Keratinocyte (primary cell): Measurements from ENCODE around the gene ZKSCAN1. TPM values are rescaled to one million over a fixed set of nuclear protein-coding genes. Genes with fewer than 3 reads are reported as not detected.
"Not testable (repeated sequence)": the region's sequence is repeated elsewhere in the genome, so short reads cannot be mapped to it uniquely, and the experiment has no call there.

Experiments
- DNase-seq: peaks from one replicate; pipeline ENCODE4 v3.0.0-alpha.2; 2011; ENCODE audit warnings: low read depth, missing footprints, low spot score
- FAIRE-seq: peaks from 2 replicates; lab custom pipeline; 2011; peaks lifted over from hg19 to GRCh38; lab: Jason Lieb, UNC
- H2AFZ ChIP-seq: 2 replicates; pipeline ENCODE4 v1.6.0; 2012; ENCODE audit warnings: low read length, control low read depth, inconsistent platforms; ENCODE audit not compliant: control insufficient read depth
- H3K27ac ChIP-seq: 2 replicates; pipeline ENCODE4 v1.5.1; 2011; ENCODE audit warnings: low read length; ENCODE audit not compliant: control insufficient read depth, insufficient read depth
- H3K27me3 ChIP-seq: 3 replicates; pipeline ENCODE4 v1.6.0; 2011; ENCODE audit warnings: low read length; ENCODE audit not compliant: control insufficient read depth, insufficient read depth; ENCODE audit errors: extremely low read depth
- H3K36me3 ChIP-seq, 2 experiments: 2 replicates in 1 of 2; 3 replicates in 1 of 2; pipeline ENCODE4 v1.5.1; 2011; ENCODE audit warnings: low read length in 2 of 2, mild to moderate bottlenecking in 1 of 2; ENCODE audit not compliant: control insufficient read depth in 2 of 2, insufficient read depth in 2 of 2; ENCODE audit errors: extremely low read depth in 1 of 2
- H3K4me1 ChIP-seq: 3 replicates; pipeline ENCODE4 v1.5.1; 2011; ENCODE audit warnings: low read length; ENCODE audit not compliant: control insufficient read depth, insufficient read depth; ENCODE audit errors: extremely low read depth
- H3K4me2 ChIP-seq: 3 replicates; pipeline ENCODE4 v1.6.0; 2011; ENCODE audit warnings: low read depth, low read length; ENCODE audit not compliant: control insufficient read depth, insufficient read depth; ENCODE audit errors: extremely low read depth
- H3K4me3 ChIP-seq, 3 experiments: fragments of 200-600 bp in 1 of 3; sonication (generic) in 1 of 3; 2 replicates in 2 of 3; 3 replicates in 1 of 3; pipeline ENCODE4 v1.5.1; 2011 to 2016; ENCODE audit warnings: low read length in 3 of 3, mild to moderate bottlenecking in 3 of 3, control low read depth in 2 of 3, inconsistent platforms in 1 of 3, low read depth in 1 of 3, mixed read lengths in 1 of 3, mixed run types in 1 of 3, moderate library complexity in 1 of 3; ENCODE audit not compliant: control insufficient read depth in 2 of 3, insufficient read depth in 2 of 3; ENCODE audit errors: extremely low read depth in 1 of 3
- H3K79me2 ChIP-seq: 2 replicates; pipeline ENCODE4 v1.6.0; 2012; ENCODE audit warnings: low read length; ENCODE audit not compliant: control insufficient read depth, insufficient read depth
- H3K9ac ChIP-seq: 3 replicates; pipeline ENCODE4 v1.6.0; 2011; ENCODE audit warnings: low read length; ENCODE audit not compliant: control insufficient read depth, insufficient read depth; ENCODE audit errors: extremely low read depth
- H3K9me1 ChIP-seq: 3 replicates; pipeline ENCODE4 v1.6.0; 2011; ENCODE audit warnings: low read length; ENCODE audit not compliant: control insufficient read depth, insufficient read depth; ENCODE audit errors: extremely low read depth
- H3K9me3 ChIP-seq: 2 replicates; pipeline ENCODE4 v1.5.1; 2012; ENCODE audit warnings: low read depth, low read length; ENCODE audit not compliant: control insufficient read depth
- H4K20me1 ChIP-seq: 3 replicates; pipeline ENCODE4 v1.6.0; 2011; ENCODE audit warnings: low read length; ENCODE audit not compliant: control insufficient read depth, insufficient read depth; ENCODE audit errors: extremely low read depth
- CTCF ChIP-seq, 3 experiments: IDR thresholded peaks in 1 of 3; conservative IDR thresholded peaks in 1 of 3; optimal IDR thresholded peaks in 1 of 3; 2 replicates in 2 of 3; 3 replicates in 1 of 3; pipeline versions ENCODE3 to v1.5.1; 2011; ENCODE audit warnings: low read length in 3 of 3, mild to moderate bottlenecking in 3 of 3, moderate library complexity in 2 of 3, control low read depth in 1 of 3, inconsistent platforms in 1 of 3; ENCODE audit not compliant: insufficient read depth in 2 of 3; ENCODE audit errors: extremely low read depth in 1 of 3
- EZH2 ChIP-seq: IDR thresholded peaks from one replicate; pipeline ENCODE4 v1.6.1; 2012; ENCODE audit warnings: inconsistent platforms, mild to moderate bottlenecking, low read length, moderate library complexity
- dilution Hi-C: fragments of 300-500 bp; cut with MboI; formaldehyde crosslinking; loops from one replicate; pipeline ENCODE4 v1.7.0; 2020; ENCODE audit warnings: low sequenced_read_pairs; ENCODE audit not compliant: extremely low pct_ligation_motif_present
- polyA plus RNA-seq, 5 experiments: library from polyadenylated mRNA; depleted of rRNA in 3 of 5; stranded (reverse) in 3 of 5; stranded (forward) in 1 of 5; unstranded in 1 of 5; fragments of >200 nt; gene quantifications; 1 replicate in 1 of 5; 2 replicates in 3 of 5; 3 replicates in 1 of 5; pipeline versions ENCODE4 v1.2.1 to v1.2.3, GENCODE V29; 2011 to 2012; ENCODE audit warnings: missing spikeins in 2 of 5, low read depth in 1 of 5, low replicate concordance in 1 of 5

The ZKSCAN1 gene
- polyA plus RNA-seq, 1 donor (not counting 4 experiments of a cell fraction or from before 2014, with no cell fraction given), result 24.7 TPM

DNA sequence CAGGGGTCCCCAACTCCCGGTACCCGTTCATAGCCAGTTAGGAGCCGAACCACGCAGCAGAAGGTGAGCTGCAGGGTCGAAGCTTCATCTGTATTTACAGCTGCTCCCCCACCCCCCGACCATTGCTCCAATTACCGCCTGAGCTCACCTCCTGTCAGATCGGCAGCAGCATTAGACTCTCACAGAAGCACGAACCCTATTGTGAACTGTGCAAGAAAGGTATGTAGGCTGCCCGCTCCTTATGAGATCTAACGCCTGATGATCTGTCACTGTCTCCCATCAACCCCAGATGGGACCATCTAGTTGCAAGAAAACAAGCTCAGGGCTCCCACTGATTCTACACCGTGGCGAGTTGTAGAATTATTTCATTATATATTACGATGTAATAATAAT lies 24.9 kb upstream of the ZKSCAN1 start:
- no peak for TF ChIP-seq EZH2
- no peak for TF ChIP-seq CTCF (optimal IDR thresholded peaks at IDR 0.05 in 1 of 3, IDR thresholded peaks at IDR 0.05 in 1 of 3, conservative IDR thresholded peaks at IDR 0.05 in 1 of 3; ENCODE audit: extremely low read depth in 1 of 3, insufficient read depth in 2 of 3, low read length in 3 of 3)
- dilution Hi-C loops, result no loop called here
- Histone ChIP-seq H3K27me3 (peaks cover 4% of the 10 kb centered on the region), H3K4me3 (no peak overlapping the region), H3K4me1 (peaks cover 8% of the 10 kb centered on the region), H2AFZ (no peak overlapping the region), H3K4me2 (peak overlapping the region; percentile 67), H3K27ac (no peak overlapping the region), H4K20me1 (no peaks in the 10 kb centered on the region), H3K9ac (no peak overlapping the region), H3K79me2 (no peaks in the 10 kb centered on the region), H3K9me3 (no peaks in the 10 kb centered on the region), H3K36me3 (no peaks in the 10 kb centered on the region), H3K9me1 (no peaks in the 10 kb centered on the region)
- no peak for DNase-seq
- no peak for FAIRE-seq

DNA sequence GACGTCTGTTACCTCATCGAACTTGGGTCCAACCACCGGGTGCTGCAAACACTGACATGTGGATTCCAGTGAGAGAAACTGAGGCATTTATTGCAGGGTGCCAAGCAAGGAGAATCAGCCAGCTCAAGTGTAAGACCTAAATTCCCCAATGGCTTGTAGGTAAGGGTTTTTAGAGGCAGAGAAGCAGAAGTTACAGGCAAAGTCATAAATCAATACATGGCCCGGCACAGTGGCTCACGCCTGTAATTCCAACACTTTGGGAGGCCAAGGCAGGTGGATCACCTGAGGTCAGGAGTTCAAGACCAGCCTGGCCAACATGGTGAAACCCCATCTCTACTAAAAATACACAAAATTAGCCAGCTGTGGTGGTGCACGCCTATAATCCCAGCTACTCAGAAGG lies 23.9 kb upstream of the ZKSCAN1 start:
- H3K79me2 ChIP-seq, FAIRE-seq, H3K27ac ChIP-seq, H3K27me3 ChIP-seq, H3K9me1 ChIP-seq, H3K9ac ChIP-seq, H3K4me3 ChIP-seq, H3K4me1 ChIP-seq, H3K9me3 ChIP-seq, H3K36me3 ChIP-seq, DNase-seq, H4K20me1 ChIP-seq, dilution Hi-C loops, H3K4me2 ChIP-seq, H2AFZ ChIP-seq: not testable (repeated sequence)

GRCh38 chr7:99992330-99993038 lies 22.9 kb upstream of the ZKSCAN1 start:
- dilution Hi-C loops, result no loop called here
- no peaks in the 10 kb centered on the region for H3K9me1 ChIP-seq
- FAIRE-seq (no peak), DNase-seq (no peak)
- H3K9ac ChIP-seq, result no peak overlapping the region
- H3K4me2 ChIP-seq, result no peak overlapping the region
- H3K9me3 ChIP-seq, result no peaks in the 10 kb centered on the region
- no peaks in the 10 kb centered on the region for H4K20me1 ChIP-seq
- H2AFZ ChIP-seq, result no peak overlapping the region
- H3K79me2 ChIP-seq, result no peaks in the 10 kb centered on the region
- H3K36me3 ChIP-seq, result no peaks in the 10 kb centered on the region
- H3K27ac ChIP-seq, result no peak overlapping the region
- TF ChIP-seq EZH2, result no peak
- no peak for TF ChIP-seq CTCF (optimal IDR thresholded peaks at IDR 0.05 in 1 of 3, IDR thresholded peaks at IDR 0.05 in 1 of 3, conservative IDR thresholded peaks at IDR 0.05 in 1 of 3; ENCODE audit: extremely low read depth in 1 of 3, insufficient read depth in 2 of 3, low read length in 3 of 3)
- H3K4me3 ChIP-seq, result no peak overlapping the region
- H3K4me1 ChIP-seq, result peaks cover 8% of the 10 kb centered on the region
- H3K27me3 ChIP-seq, result peaks cover 4% of the 10 kb centered on the region
